ENCODE results near the gene C12orf57.

Gene C12orf57

GRCh38 chr12:6935371-6936193 is 8.2 kb upstream of the C12orf57 start:
- Histone ChIP-seq H3K36me3 (ENCODE audit: control insufficient read depth, insufficient read depth, low read length) (no peaks in the 10 kb centered on the region), H3K9me3 (ENCODE audit: control insufficient read depth, low read length) (no peaks in the 10 kb centered on the region), H3K4me3 (ENCODE audit: low read length) (no peak overlapping the region), H3K27me3 (ENCODE audit: control insufficient read depth, insufficient read depth, low read length) (no peaks in the 10 kb centered on the region), H3K4me1 (ENCODE audit: control insufficient read depth, insufficient read depth, low read length) (peaks cover 37% of the 10 kb centered on the region), H3K9ac (ENCODE audit: low read length) (no peak overlapping the region)

- Histone ChIP-seq H3K36me3 (ENCODE audit: control insufficient read depth, insufficient read depth, low read length) (no peaks in the 10 kb centered on the region), H3K27me3 (ENCODE audit: control insufficient read depth, insufficient read depth, low read length) (no peaks in the 10 kb centered on the region), H3K9me3 (ENCODE audit: control insufficient read depth, low read length) (no peaks in the 10 kb centered on the region), H3K4me1 (ENCODE audit: control insufficient read depth, insufficient read depth, low read length) (peaks cover 33% of the 10 kb centered on the region), H3K9ac (ENCODE audit: low read length) (no peak overlapping the region), H3K4me3 (ENCODE audit: low read length) (no peak overlapping the region)
Observed at GRCh38 chr12:6936194-6936635, 7.6 kb upstream of the C12orf57 start.

GRCh38 chr12:6936636-6937480 is 7.0 kb upstream of the C12orf57 start:
- peaks cover 4% of the 10 kb centered on the region for H3K36me3 ChIP-seq (ENCODE audit: control insufficient read depth, insufficient read depth, low read length)

GRCh38 chr12:6937481-6938352 is 6.1 kb upstream of the C12orf57 start:
- peaks cover 4% of the 10 kb centered on the region for H3K36me3 ChIP-seq (ENCODE audit: control insufficient read depth, insufficient read depth, low read length)
- H3K4me1 ChIP-seq (ENCODE audit: control insufficient read depth, insufficient read depth, low read length), result peaks cover 38% of the 10 kb centered on the region
- H3K4me3 ChIP-seq (ENCODE audit: low read length), result peak overlapping the region; percentile 60
- H3K27me3 ChIP-seq (ENCODE audit: control insufficient read depth, insufficient read depth, low read length), result no peaks in the 10 kb centered on the region
- H3K9me3 ChIP-seq (ENCODE audit: control insufficient read depth, low read length), result no peaks in the 10 kb centered on the region
- H3K9ac ChIP-seq (ENCODE audit: low read length), result peak overlapping the region; percentile 89

More at GRCh38 chr12:6936636-6937480, 7.0 kb upstream of the C12orf57 start:
- H3K9me3 ChIP-seq (ENCODE audit: control insufficient read depth, low read length), result no peaks in the 10 kb centered on the region
- H3K4me1 ChIP-seq (ENCODE audit: control insufficient read depth, insufficient read depth, low read length), result peaks cover 33% of the 10 kb centered on the region
- H3K9ac ChIP-seq (ENCODE audit: low read length), result peak overlapping the region; percentile 89
- H3K4me3 ChIP-seq (ENCODE audit: low read length), result peak overlapping the region; percentile 60
- no peaks in the 10 kb centered on the region for H3K27me3 ChIP-seq (ENCODE audit: control insufficient read depth, insufficient read depth, low read length)

- no peaks in the 10 kb centered on the region for H3K27me3 ChIP-seq (ENCODE audit: control insufficient read depth, insufficient read depth, low read length)
- H3K9ac ChIP-seq (ENCODE audit: low read length), result peak overlapping the region; percentile 89
- H3K9me3 ChIP-seq (ENCODE audit: control insufficient read depth, low read length), result no peaks in the 10 kb centered on the region
- H3K4me3 ChIP-seq (ENCODE audit: low read length), result peak overlapping the region; percentile 60
- peaks cover 43% of the 10 kb centered on the region for H3K4me1 ChIP-seq (ENCODE audit: control insufficient read depth, insufficient read depth, low read length)
- H3K36me3 ChIP-seq (ENCODE audit: control insufficient read depth, insufficient read depth, low read length), result peaks cover 4% of the 10 kb centered on the region
Observed at GRCh38 chr12:6938353-6939190, 5.2 kb upstream of the C12orf57 start.

GRCh38 chr12:6939191-6939540 is 4.7 kb upstream of the C12orf57 start:
- H3K9ac ChIP-seq (ENCODE audit: low read length), result no peak overlapping the region
- peaks cover 38% of the 10 kb centered on the region for H3K4me1 ChIP-seq (ENCODE audit: control insufficient read depth, insufficient read depth, low read length)
- H3K9me3 ChIP-seq (ENCODE audit: control insufficient read depth, low read length), result no peaks in the 10 kb centered on the region
- no peak overlapping the region for H3K4me3 ChIP-seq (ENCODE audit: low read length)
- H3K27me3 ChIP-seq (ENCODE audit: control insufficient read depth, insufficient read depth, low read length), result no peaks in the 10 kb centered on the region
- H3K36me3 ChIP-seq (ENCODE audit: control insufficient read depth, insufficient read depth, low read length), result peaks cover 4% of the 10 kb centered on the region

GRCh38 chr12:6941267-6941666 is 2.6 kb upstream of the C12orf57 start:
- H3K4me1 ChIP-seq (ENCODE audit: control insufficient read depth, insufficient read depth, low read length), result peaks cover 49% of the 10 kb centered on the region

GRCh38 chr12:6941782-6942181 is 2.0 kb upstream of the C12orf57 start:
- no peaks in the 10 kb centered on the region for H3K9me3 ChIP-seq (ENCODE audit: control insufficient read depth, low read length)
- H3K4me3 ChIP-seq (ENCODE audit: low read length), result no peak overlapping the region
- peaks cover 44% of the 10 kb centered on the region for H3K4me1 ChIP-seq (ENCODE audit: control insufficient read depth, insufficient read depth, low read length)
- no peaks in the 10 kb centered on the region for H3K27me3 ChIP-seq (ENCODE audit: control insufficient read depth, insufficient read depth, low read length)
- no peak overlapping the region for H3K9ac ChIP-seq (ENCODE audit: low read length)
- peaks cover 4% of the 10 kb centered on the region for H3K36me3 ChIP-seq (ENCODE audit: control insufficient read depth, insufficient read depth, low read length)

More at GRCh38 chr12:6941267-6941666, 2.6 kb upstream of the C12orf57 start:
- Histone ChIP-seq H3K9ac (ENCODE audit: low read length) (no peak overlapping the region), H3K4me3 (ENCODE audit: low read length) (no peak overlapping the region), H3K9me3 (ENCODE audit: control insufficient read depth, low read length) (no peaks in the 10 kb centered on the region), H3K27me3 (ENCODE audit: control insufficient read depth, insufficient read depth, low read length) (no peaks in the 10 kb centered on the region), H3K36me3 (ENCODE audit: control insufficient read depth, insufficient read depth, low read length) (peaks cover 4% of the 10 kb centered on the region)

- no peaks in the 10 kb centered on the region for H3K9me3 ChIP-seq (ENCODE audit: control insufficient read depth, low read length)
- no peak overlapping the region for H3K4me3 ChIP-seq (ENCODE audit: low read length)
- peaks cover 4% of the 10 kb centered on the region for H3K36me3 ChIP-seq (ENCODE audit: control insufficient read depth, insufficient read depth, low read length)
- H3K4me1 ChIP-seq (ENCODE audit: control insufficient read depth, insufficient read depth, low read length), result peaks cover 44% of the 10 kb centered on the region
- no peaks in the 10 kb centered on the region for H3K27me3 ChIP-seq (ENCODE audit: control insufficient read depth, insufficient read depth, low read length)
- no peak overlapping the region for H3K9ac ChIP-seq (ENCODE audit: low read length)
Observed at GRCh38 chr12:6942331-6942665, 1.5 kb upstream of the C12orf57 start.

GRCh38 chr12:6943389-6943721 is 467 bp upstream of the C12orf57 start:
- Histone ChIP-seq H3K36me3 (ENCODE audit: control insufficient read depth, insufficient read depth, low read length) (peaks cover 4% of the 10 kb centered on the region), H3K9ac (ENCODE audit: low read length) (peak overlapping the region; percentile 79), H3K4me1 (ENCODE audit: control insufficient read depth, insufficient read depth, low read length) (peaks cover 39% of the 10 kb centered on the region), H3K4me3 (ENCODE audit: low read length) (peak overlapping the region; percentile 27), H3K27me3 (ENCODE audit: control insufficient read depth, insufficient read depth, low read length) (no peaks in the 10 kb centered on the region), H3K9me3 (ENCODE audit: control insufficient read depth, low read length) (no peaks in the 10 kb centered on the region)

All from mucosa of stomach (tissue), 1 donor.